Fibroblast of lung (primary cell): ENCODE results near the gene MKLN1. TPM values are rescaled to one million over a fixed set of nuclear protein-coding genes. Genes with fewer than 3 reads are reported as not detected.

Experiments used
- DNase-seq, 2 donors: peaks; one replicate each; pipeline versions ENCODE4 v3.0.0 to v3.0.0-alpha.2; 2010; ENCODE audit warnings: low read depth in 2 of 2
- H2AFZ ChIP-seq: 2 replicates; pipeline ENCODE4 v1.5.1; 2012; ENCODE audit warnings: low read length, control low read depth, inconsistent platforms
- H3K27ac ChIP-seq: 2 replicates; pipeline ENCODE4 v1.5.1; 2011; ENCODE audit warnings: low read length, control low read depth; ENCODE audit not compliant: insufficient read depth
- H3K27me3 ChIP-seq: 2 replicates; pipeline ENCODE4 v1.5.1; 2011; ENCODE audit warnings: mild to moderate bottlenecking, low read length; ENCODE audit not compliant: control insufficient read depth, insufficient read depth
- H3K36me3 ChIP-seq: 2 replicates; pipeline ENCODE4 v1.5.1; 2011; ENCODE audit warnings: low read length; ENCODE audit not compliant: control insufficient read depth, insufficient read depth
- H3K4me1 ChIP-seq: 2 replicates; pipeline ENCODE4 v1.5.1; 2011; ENCODE audit warnings: low read length; ENCODE audit not compliant: control insufficient read depth, insufficient read depth; ENCODE audit errors: extremely low read depth
- H3K4me2 ChIP-seq: 2 replicates; pipeline ENCODE4 v1.5.1; 2011; ENCODE audit warnings: low read length, control low read depth; ENCODE audit not compliant: insufficient read depth; ENCODE audit errors: extremely low read depth
- H3K4me3 ChIP-seq, 4 experiments: fragments of 200-600 bp in 1 of 4; sonication (generic) in 1 of 4; replicated peaks in 1 of 4; 2 replicates each; pipeline ENCODE4 v1.5.1; 2011 to 2016; ENCODE audit warnings: low read length in 4 of 4, low read depth in 3 of 4, mild to moderate bottlenecking in 3 of 4, control low read depth in 2 of 4, inconsistent platforms in 1 of 4, mixed read lengths in 1 of 4; ENCODE audit not compliant: insufficient read depth in 1 of 4; ENCODE audit errors: control extremely low read depth in 1 of 4
- H3K79me2 ChIP-seq: 2 replicates; pipeline ENCODE4 v1.5.1; 2012; ENCODE audit warnings: mild to moderate bottlenecking, low read length, inconsistent platforms; ENCODE audit not compliant: control insufficient read depth, insufficient read depth
- H3K9ac ChIP-seq: 2 replicates; pipeline ENCODE4 v1.5.1; 2011; ENCODE audit warnings: mild to moderate bottlenecking, low read length, control low read depth; ENCODE audit not compliant: insufficient read depth
- H3K9me3 ChIP-seq: 2 replicates; pipeline ENCODE4 v1.5.1; 2012; ENCODE audit warnings: low read depth, low read length; ENCODE audit not compliant: control insufficient read depth, insufficient read depth
- H4K20me1 ChIP-seq: 2 replicates; pipeline ENCODE4 v1.5.1; 2011; ENCODE audit warnings: low read length; ENCODE audit not compliant: control insufficient read depth, insufficient read depth; ENCODE audit errors: extremely low read depth
- CTCF ChIP-seq, 2 donors: IDR thresholded peaks in 1 of 2; conservative IDR thresholded peaks in 1 of 2; 1 replicate in 1 of 2; 2 replicates in 1 of 2; pipeline ENCODE4 v1.5.1; 2011 to 2012; ENCODE audit warnings: low read length in 2 of 2, control low read depth in 1 of 2, inconsistent platforms in 1 of 2, low read depth in 1 of 2, mild to moderate bottlenecking in 1 of 2
- EZH2 ChIP-seq: IDR thresholded peaks from 2 replicates; pipeline ENCODE4 v1.5.1; 2012; ENCODE audit warnings: low read length, control low read depth, mild to moderate bottlenecking; ENCODE audit errors: missing control alignments
- polyA plus RNA-seq, 2 donors: library from polyadenylated mRNA; depleted of rRNA in 1 of 2; stranded (reverse) in 1 of 2; unstranded in 1 of 2; fragments of >200 nt; gene quantifications; 2 replicates each; pipeline ENCODE4 v1.2.1, GENCODE V29; 2011 to 2012; ENCODE audit warnings: missing spikeins in 1 of 2
- total RNA-seq: library from RNA; depleted of rRNA; stranded (reverse); fragments of >200 nt; gene quantifications from 2 replicates; pipeline ENCODE4 v1.2.1, GENCODE V29; 2014

The MKLN1 gene
- total and polyA plus RNA-seq, 2 donors (not counting 1 experiment from before 2014, with no cell fraction given), result 33.9 to 46.4 TPM

- no peaks in the 10 kb centered on the region for H3K4me1 ChIP-seq
- H2AFZ ChIP-seq, result no peak overlapping the region
- H3K9ac ChIP-seq, result no peak overlapping the region
- TF ChIP-seq EZH2 (no peak), CTCF (conservative IDR thresholded peaks at IDR 0.05 in 1 of 2, IDR thresholded peaks at IDR 0.05 in 1 of 2; ENCODE audit: low read depth in 1 of 2, low read length in 2 of 2) (no peak)
- no peaks in the 10 kb centered on the region for H3K9me3 ChIP-seq
- DNase-seq, result no peak
- H3K36me3 ChIP-seq, result no peaks in the 10 kb centered on the region
- no peak overlapping the region for H3K4me2 ChIP-seq
- no peak overlapping the region for H3K27ac ChIP-seq
- H3K4me3 ChIP-seq, result no peak overlapping the region
- no peaks in the 10 kb centered on the region for H3K27me3 ChIP-seq
- no peaks in the 10 kb centered on the region for H4K20me1 ChIP-seq
- no peaks in the 10 kb centered on the region for H3K79me2 ChIP-seq
Measured at GRCh38 chr7:131524115-131524514, 196.4 kb downstream of the MKLN1 start.

- Histone ChIP-seq H3K36me3 (no peaks in the 10 kb centered on the region), H3K4me3 (no peak overlapping the region), H3K4me2 (no peak overlapping the region), H3K27me3 (no peaks in the 10 kb centered on the region), H4K20me1 (no peaks in the 10 kb centered on the region), H3K9ac (no peak overlapping the region), H3K9me3 (no peaks in the 10 kb centered on the region), H3K27ac (no peak overlapping the region), H3K79me2 (no peaks in the 10 kb centered on the region), H2AFZ (no peak overlapping the region), H3K4me1 (no peaks in the 10 kb centered on the region)
- no peak for DNase-seq
- no peak for TF ChIP-seq EZH2
Measured at GRCh38 chr7:131524703-131525102, 197.0 kb downstream of the MKLN1 start.

GRCh38 chr7:131525820-131526219, 198.1 kb downstream of the MKLN1 start:
- Histone ChIP-seq H3K79me2 (no peaks in the 10 kb centered on the region), H3K27me3 (no peaks in the 10 kb centered on the region), H2AFZ (no peak overlapping the region), H3K27ac (no peak overlapping the region), H3K9me3 (no peaks in the 10 kb centered on the region), H3K4me1 (no peaks in the 10 kb centered on the region), H3K9ac (no peak overlapping the region), H3K36me3 (no peaks in the 10 kb centered on the region), H3K4me3 (no peak overlapping the region), H4K20me1 (no peaks in the 10 kb centered on the region), H3K4me2 (no peak overlapping the region)
- DNase-seq, result no peak
- TF ChIP-seq EZH2 (no peak), CTCF (conservative IDR thresholded peaks at IDR 0.05 in 1 of 2, IDR thresholded peaks at IDR 0.05 in 1 of 2; ENCODE audit: low read depth in 1 of 2, low read length in 2 of 2) (no peak)
